Stimulated activated CD4-positive, alpha-beta T cell treated with anti-CD3 and anti-CD28 coated beads, Interleukin-15, amount 100 ng/mL, for 48 hours (primary cell): Measurements from ENCODE around the gene SMG6.
"Not testable (repeated sequence)": the region's sequence is repeated elsewhere in the genome, so short reads cannot be mapped to it uniquely, and the experiment has no call there.

Experiments used
- DNase-seq, 2 donors: peaks; one replicate each; pipeline ENCODE4 v3.0.0-alpha.2; 2020; ENCODE audit warnings: low read depth in 2 of 2

The SMG6 gene

DNA sequence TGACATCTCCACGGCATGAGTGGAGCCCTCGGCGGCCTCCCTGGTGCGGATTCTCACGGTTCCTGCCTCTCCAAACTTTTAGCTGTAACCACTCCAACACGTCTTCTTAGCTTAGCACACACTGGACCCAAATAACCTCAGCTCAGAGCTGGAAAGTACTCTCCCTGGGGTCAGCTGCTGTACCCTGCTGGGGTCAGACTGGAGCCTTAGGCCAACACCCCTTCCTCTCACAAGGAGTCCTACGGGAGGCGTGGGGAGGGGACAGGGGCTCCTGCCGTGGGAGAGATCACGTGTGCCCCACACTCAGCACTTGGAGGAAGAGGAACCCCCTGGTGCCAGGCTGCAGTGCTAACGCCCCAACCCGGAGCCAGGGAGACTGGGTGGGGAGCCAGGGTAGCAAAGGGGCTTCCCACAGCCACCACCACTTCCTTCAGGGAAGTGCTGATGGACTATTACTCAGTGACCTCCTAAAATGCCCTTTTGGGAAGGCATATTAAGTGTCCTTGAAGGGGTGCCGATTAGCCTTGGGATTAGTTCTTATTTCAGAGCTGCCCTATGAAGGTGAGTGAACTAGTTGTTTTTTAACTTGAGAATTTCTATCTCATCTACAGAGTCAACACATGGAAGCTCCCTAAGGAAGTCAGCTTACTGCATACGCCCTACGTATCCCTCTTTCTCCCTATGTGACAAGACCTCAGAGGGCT lies 124.6 kb downstream of the SMG6 start:
- DNase-seq: no peak

DNA sequence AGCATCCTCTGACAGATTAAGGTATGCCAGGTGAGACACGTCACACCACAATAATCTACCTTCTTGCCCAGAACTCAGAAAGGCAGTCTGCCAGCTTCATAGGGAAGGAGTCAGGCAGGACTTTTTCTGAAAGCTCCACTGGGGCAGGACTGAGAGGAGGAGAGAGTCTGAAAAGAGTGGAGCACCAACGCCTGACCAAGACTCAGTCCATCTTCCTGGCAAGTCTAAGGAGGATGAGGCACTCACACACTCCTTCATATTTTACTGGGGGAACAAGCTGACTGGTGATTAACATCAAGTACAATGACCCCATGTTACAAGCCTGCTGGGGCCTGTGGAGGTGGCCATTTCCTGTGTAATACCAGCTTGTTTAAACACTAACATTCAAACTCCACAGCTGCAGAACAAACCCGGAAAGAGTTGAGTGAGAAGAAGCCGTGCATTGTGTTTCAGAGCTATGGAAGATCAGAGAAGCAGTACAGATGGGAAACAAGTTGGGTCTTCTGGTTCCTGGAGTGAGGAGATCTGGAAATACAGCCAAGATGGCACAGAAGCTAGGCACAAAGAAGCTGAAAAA lies 126.3 kb downstream of the SMG6 start:
- no peak for DNase-seq

DNA sequence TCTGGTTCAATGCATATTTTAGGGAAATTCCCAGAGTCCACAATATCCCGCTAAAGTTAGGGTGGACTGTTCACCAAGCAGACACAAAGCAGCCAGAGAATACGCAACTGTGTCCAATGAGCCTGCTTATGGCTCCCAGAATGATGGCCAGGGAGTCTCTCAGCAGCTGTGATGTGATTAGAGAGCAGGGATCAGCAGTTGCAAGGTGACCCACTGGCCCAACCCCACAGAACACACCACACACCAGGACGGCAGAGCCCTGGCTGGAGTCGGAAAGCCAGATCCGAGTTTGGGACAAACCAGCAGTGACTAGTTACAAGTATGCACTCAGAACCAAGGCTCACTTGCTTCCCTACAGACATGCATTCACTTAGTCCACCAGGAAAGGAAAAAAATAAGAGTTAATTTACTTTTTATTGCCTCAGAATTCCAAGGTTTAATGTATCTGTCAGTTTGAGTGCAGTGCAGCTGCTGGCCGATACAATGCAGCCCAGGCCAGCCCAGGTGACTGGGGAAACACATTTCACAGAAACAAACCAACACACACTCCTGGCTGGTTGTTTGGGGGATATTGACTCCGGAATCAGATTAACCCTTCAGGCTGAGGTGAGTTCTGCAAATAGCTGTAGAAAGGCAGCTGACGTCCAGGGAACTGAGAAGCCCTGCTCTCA lies 127.0 kb downstream of the SMG6 start:
- no peak for DNase-seq

DNA sequence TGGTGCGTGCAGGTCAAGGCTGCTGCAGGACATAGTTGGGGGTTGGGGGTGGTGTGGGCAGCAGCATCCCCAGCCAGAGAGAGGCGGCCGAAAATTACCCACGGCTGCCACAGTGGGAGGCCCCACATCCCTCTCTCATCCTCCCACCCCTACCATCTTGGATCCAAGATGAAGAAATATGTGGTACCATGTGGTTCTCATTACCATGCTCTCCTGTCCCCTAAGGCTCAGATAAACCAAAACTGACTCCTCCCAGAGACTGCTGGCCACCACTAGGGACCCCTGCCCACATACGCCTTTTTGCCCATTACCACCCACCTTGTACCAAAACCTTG lies 128.3 kb downstream of the SMG6 start:
- DNase-seq: no peak

DNA sequence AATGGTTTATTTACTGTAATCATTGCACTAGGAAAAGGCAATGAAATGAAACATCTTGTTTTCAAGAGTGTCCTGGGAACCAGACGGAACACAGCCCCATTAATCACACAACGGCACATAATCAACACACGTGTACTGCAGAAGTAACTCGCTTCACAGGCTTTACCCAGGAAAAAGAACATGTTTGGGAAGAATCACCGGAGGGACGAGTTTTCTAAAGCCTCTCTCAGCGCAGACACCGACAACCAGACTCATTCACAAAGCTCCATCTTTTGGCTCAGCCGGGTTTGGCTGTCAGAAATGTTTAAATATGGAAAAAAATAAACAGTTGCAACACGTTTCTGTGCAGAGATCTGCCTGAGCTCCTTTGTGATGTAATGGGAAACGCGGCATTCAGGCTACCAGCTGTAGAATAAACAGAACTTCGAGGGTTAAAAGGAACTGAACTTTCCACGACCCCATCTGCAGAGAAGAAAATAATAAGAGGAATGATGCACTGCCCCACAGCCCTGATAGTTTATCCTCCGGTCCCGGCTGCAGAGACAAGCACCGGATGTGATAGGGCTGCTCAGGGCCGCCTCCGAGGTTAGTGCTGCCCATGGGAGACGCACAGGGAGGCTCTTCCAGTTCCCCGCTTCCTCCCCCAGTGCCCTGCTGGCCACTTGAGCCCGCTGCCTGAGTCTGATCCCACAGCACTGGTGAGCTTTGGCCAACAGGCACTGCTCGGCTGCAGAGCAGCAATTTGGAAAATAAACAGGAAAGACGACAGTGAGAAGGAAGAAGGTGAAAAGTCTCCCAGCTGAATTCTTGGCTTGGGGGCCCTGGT lies 128.9 kb downstream of the SMG6 start:
- no peak for DNase-seq

DNA sequence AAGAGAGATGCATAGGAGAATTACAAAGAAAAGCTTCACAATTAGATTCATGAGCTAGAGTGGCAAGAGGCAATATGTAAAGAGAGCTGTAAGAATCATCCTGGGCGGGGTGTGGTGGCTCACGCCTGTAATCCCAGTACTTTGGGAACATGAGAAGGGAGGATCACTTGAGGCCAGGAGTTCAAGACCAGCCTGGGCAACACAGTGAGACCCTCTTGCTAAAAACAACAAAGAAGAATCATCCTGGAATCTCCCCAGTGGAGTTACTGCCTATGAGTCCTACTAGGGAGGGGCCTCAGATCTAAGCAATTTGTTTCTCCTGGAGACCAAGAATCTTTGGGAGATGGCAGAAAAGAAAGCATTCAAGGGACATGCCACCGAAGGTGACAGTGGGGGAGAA lies 129.6 kb downstream of the SMG6 start:
- no peak for DNase-seq

DNA sequence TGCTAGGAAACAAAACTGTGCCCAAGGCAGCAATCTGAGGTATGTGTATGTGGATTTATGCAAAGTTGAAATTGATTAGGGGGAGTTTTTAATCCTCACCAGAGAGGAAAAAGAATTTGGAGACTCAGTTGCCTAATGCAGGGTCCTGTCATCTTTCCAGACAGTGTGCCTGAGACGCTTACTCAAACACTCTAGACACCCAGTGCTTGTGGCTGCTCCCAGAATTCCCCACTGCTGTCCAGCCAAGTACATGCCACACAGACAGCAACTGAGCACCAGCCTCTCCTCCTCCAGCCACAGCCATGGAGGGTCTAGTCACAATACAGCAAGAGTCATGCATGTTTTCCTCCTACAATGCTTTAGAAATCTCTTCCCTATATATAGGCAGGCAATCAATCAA lies 130.6 kb downstream of the SMG6 start:
- no peak for DNase-seq

DNA sequence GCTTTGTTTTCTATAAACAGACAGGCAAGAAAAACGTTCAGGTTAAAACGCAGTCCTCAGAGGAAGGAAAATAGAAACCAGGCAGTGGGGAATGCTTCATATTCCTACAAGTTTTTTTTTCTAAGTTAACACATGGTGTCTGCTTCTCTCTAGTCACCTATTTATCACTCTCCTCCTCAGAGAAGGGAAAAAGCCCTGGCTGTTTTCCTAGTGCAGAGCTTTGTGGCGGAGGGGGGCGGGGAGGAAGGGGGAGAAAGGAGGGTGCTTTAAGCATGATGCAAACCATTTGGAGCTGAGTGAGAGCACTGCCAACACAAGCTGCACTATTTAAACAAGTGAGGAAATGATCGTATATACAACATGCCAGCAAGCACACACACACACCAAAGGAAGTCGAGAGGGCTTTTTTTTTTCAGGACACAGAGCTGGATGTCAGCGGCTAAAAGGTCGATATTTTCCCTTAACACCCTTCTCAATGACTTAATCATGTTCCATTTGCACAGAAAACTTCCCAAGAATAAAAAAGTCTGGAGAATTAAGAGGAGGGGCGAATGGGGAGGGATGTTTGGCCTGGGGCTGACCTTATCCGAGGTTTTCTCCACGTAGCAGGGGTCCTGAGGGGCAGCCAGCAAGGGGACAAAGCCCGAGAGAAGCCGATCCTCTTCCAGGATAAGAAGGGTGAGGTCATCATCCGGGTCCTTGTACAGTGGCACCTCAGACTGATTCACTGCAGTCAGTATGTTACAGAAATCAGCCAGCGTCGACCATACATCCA lies 131.3 kb downstream of the SMG6 start:
- DNase-seq: no peak

DNA sequence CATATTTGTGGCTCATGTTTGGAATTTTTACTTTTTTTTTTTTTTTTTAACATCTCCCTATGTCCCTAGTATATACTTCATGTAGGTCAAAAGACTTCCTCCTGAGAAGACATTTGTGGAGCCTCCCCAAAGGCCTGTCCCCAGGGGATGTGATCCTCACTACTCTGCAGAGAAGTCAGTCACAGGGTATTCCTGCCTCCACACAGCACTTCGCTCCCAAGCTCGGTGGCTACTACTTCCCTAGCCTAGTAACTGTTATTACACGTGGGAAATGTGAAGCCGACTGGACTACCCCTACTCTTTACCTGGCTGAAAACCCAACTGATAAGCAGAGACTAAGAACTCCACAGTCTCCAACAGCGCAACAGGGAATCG lies 131.9 kb downstream of the SMG6 start:
- no peak for DNase-seq

DNA sequence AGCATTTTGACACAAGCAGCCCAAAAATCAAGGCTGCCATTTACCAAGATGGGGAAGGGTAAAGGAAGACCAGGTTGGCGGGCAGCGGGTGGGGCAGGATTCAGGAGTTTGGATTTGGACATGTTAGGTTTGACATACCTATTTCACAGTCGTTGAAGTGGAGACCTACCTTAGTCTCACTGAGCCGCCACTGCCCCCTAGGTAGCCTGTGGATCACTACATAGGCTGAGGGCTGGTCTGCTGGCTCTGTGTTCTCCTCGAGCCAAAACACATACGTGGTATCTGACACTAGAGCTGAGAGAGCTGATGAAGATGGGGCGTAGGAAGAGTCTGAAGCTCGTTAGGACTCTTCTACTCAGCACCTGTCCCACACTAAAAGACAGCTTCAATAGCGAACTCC lies 133.6 kb downstream of the SMG6 start:
- DNase-seq: no peak

DNA sequence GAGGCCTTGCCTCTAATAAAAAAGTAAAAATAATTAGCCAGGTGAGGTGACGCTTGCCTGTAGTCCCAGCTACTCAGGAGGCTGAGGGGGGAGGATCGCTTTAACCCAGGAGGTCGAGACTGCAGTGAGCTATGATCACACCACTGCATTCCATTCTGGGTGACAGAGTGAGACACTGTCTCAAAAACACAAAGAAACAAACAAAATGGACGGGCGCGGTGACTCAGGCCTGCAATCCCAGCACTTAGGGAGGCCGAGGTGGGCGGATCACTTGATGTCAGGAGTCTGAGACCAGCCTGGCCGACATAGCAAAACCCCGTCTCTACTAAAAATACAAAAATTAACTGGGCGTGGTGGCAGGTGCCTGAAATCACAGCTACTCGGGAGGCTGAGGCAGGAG lies 137.9 kb downstream of the SMG6 start:
- DNase-seq: not testable (repeated sequence)

DNA sequence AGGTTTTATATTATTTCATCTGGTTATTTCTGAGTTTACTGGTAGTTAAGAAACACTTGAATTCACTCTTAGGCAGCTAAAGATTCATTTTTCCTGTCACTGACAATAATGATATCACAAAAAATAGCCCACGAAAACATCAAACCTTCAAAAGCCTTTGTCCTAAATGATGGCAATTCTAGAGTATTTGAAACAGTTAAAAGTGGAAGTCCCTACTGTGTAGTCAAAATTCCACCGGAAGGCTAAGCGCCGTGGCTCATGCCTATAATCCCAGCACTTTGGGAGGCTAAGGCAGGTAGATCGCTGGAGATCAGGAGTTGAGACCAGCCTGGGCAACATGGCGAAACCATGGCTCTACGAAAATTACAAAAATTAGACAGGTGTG lies 145.2 kb downstream of the SMG6 start:
- no peak for DNase-seq

DNA sequence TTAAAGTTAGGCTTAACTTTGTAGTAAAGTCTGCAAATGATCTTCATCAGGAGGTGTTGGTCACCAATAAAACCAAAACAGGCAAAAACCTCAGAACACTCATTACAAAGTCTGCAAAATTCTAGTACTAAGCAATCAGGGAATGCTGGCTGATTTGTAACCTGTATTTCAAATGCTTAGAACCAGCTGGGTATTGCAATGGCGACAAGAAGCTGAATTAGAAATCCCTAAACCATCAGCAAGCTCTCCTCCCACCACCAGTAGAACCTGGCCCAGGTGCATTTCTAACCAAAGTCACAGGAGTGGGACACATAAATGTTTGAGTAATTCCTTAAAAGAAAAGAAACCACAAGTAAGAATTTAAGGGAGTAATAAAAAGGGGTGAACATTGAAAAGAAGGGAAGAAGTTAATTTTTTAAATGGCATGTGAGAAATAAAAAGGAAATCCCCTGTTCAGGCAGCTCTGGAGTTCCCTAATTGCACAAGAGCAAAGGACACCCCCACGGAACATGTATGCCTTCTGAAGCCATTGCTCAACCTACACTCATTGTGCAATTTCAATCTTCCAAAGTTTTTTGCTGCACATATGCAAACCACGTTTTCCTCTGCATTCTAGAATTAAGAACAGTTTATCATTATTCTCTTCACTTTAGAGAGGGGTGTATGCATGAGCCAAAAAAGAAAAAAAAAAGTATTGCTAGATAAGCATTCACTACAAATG lies 145.8 kb downstream of the SMG6 start:
- DNase-seq: no peak

DNA sequence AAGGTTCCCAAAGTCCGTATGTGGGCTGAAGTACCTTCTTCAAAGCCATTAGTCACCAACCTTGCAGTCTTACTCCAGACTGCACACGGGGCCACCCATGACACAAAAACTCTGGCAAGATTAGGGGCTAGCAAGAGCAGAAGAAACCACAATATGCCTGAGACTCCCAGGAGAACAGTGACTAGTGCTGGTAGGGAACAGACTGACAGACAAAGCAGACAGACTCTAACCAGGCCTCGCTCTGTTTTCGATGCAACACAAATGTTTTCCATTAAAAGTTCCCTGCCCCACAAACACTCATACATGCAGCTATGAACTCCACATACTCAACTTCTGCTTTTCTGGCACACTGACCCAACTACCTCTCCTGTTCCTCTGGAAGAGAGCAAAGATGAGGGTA lies 146.5 kb downstream of the SMG6 start:
- DNase-seq: no peak

DNA sequence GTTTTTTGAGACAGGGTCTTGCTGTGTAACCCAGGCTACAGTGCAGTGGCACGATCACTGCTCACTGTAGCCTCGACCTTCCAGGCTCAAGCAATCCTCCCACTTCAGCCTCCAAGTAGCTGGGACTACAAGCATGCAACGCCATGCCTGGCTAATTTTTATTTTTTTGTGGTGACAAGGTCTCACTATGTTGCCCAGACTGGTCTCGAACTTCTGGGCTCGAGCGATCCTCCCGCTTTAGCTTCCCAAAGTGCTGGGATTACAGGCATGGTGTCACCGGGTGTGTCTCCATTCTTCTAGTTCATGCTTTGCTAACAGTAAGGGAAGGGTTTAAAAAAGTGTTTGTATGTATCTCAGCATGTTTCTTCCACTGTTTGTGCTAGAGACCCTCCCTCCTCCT lies 146.9 kb downstream of the SMG6 start:
- no peak for DNase-seq

DNA sequence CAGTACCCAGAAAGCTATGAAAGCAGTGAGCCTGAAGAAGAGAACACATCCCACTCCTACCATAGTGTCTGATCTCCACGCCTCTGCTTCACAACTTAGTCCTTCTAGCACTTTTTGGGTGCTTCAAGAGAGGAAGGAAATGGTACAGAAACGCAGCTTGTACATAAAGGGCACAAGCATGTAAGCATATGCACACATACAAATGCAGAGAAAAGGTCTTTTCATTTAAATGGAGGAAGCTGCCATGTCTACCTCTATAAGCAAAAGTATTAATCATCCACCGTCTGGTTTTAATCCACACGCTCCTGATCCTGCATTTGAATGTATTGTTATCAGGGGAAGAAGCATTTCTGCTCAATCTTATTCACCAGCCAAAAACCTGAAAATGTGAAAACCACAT lies 148.0 kb downstream of the SMG6 start:
- DNase-seq: no peak

DNA sequence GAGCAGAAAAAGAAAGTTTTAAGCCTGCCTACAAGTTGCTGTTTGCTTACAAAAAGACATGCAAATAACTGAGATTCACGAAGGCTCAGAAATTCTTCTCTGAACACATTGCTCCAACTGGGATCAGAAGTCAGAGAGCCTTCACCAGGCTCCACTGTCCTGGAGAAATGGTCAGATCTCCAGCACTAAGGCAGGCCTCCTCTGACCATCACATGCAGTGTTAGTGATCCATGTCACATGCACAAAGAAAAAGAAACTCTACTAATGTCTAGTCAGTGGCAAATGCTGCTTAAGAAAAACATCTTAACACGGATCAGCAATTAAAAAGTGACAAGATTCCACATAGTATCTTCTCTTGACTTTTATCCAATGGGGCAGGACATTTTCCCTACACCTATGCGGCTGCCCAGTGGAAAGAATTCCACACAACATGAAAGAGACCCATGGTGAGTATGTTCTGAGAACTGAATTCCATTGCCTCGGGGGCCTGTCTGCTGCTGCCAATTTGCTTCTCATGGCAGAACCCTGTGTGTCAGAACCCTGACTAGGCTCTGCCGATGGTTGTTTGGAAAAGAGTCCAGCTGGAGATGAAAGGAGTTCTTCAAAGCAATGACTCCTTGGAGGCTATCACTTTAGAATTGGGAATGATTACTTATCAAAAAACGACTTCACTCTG lies 152.1 kb downstream of the SMG6 start:
- no peak for DNase-seq

DNA sequence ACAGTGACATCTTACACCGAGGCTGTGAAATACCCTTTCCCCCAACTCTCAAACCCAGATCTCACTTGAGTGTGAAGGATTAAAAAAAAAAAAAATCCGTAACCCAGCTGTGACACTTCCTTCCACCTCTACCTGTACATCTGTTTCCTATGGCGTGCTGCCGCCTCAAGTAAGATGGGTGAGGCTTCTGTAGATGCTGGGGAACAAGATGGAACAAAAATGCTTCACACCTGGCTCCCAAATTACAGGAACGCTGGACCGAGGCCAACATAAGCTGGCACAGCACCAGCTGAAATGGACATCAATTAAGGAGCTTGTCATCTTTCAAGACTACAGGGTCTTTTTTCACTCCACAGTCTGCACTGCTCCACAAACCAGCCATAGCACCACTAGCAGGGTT lies 152.8 kb downstream of the SMG6 start:
- DNase-seq: no peak

DNA sequence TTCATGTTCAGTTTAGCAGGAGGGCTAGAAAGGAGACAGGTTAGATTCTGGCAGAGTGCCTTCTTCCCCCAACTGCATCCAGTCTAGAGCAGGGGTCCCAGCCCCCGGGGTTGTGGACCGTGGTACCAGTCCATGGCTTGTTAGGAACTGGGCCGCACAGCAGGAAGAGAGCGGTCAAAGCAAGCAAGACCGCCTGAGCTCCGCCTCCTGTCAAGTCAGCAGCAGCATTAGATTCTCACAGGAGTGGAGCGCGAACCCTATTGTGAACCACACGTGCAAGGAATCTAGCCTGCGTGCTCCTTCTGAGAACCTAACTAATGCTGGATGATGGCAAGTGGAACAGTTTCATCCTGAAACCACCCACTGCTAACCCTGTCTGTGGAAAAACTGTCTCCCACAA lies 153.7 kb downstream of the SMG6 start:
- no peak for DNase-seq

DNA sequence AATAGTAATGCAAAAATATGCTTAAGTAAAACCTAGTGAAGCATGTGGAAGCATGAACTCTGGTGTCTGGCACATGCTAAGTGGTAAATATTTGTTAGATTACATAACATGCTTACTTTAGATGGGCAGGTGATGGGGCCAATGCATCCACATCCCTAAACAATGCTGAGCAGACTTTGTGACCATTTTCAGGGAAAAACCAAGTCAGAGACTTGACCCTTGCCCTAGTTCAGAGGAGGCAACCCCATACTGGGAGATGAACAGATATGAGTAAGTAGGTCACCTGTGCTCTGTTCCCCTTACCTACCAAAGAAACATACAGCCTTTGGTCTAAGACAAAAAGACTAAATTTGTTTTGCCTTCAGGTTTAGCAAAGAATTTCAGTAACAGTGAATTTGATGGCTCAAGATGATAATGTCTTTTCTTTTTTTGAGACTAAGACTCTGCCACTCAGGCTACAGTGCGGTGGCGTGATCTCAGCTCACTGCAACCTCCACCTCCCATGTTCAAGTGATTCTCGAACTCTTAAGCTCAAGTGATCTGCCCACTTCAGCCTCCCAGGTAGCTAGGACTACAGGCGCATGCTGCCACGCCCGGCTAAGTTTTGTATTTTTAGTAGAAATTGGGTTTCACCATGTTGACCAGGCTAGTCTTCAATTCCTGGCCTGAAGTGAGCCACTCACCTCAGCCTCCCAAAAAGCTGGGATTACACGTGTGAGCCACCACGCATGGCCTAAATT lies 157.3 kb downstream of the SMG6 start:
- DNase-seq: no peak
